T-cell (primary cell): Measurements from ENCODE around the gene CCNYL1. TPM values are rescaled to one million over a fixed set of nuclear protein-coding genes. Genes with fewer than 3 reads are reported as not detected.

Experiments used
- ATAC-seq, 4 experiments: fragments of 200-7000 bp in 3 of 4; fragments of 150-1000 bp in 1 of 4; cut with Tn5 transposase; replicated peaks in 1 of 4; 1 replicate in 3 of 4; 2 replicates in 1 of 4; pipeline ENCODE4 v1.10.0; 2021; ENCODE audit warnings: moderate library complexity in 3 of 4, mild to moderate bottlenecking in 2 of 4, moderate number of reproducible peaks in 1 of 4
- CTCF ChIA-PET, 2 donors: fragments of 300-600 bp; sonication (Branson Sonifier 250); formaldehyde crosslinking; loops; one replicate each; lab custom pipeline; 2022; ENCODE audit warnings: antibody characterized with exemption in 2 of 2; lab: Charles Lee
- POLR2A ChIA-PET, 2 donors: fragments of 300-600 bp; sonication (Branson Sonifier 250); formaldehyde crosslinking; loops; one replicate each; lab custom pipeline; 2022; ENCODE audit warnings: antibody characterized with exemption in 2 of 2; lab: Charles Lee
- DNase-seq, 35 experiments: peaks; one replicate each; pipeline versions ENCODE4 v3.0.0 to v3.0.0-alpha.2; 2013 to 2023
- H3K27ac ChIP-seq: one replicate; pipeline ENCODE4 v1.5.1; 2013; ENCODE audit warnings: low read length
- H3K27me3 ChIP-seq, 2 experiments: replicated peaks in 1 of 2; 1 replicate in 1 of 2; 2 replicates in 1 of 2; pipeline versions ENCODE4 v1.6.1 to v1.7.0; 2013; ENCODE audit warnings: low read length in 1 of 2, mixed read lengths in 1 of 2; ENCODE audit not compliant: control insufficient read depth in 2 of 2, insufficient read depth in 2 of 2; ENCODE audit errors: extremely low read depth in 1 of 2
- H3K36me3 ChIP-seq, 2 donors: 1 replicate in 1 of 2; 2 replicates in 1 of 2; pipeline versions ENCODE4 v1.6.1 to v1.7.0; 2013; ENCODE audit warnings: low read length in 1 of 2; ENCODE audit not compliant: control insufficient read depth in 2 of 2, insufficient read depth in 1 of 2; ENCODE audit errors: extremely low read depth in 1 of 2
- H3K4me1 ChIP-seq, 2 experiments: 1 replicate in 1 of 2; 2 replicates in 1 of 2; pipeline versions ENCODE4 v1.6.1 to v1.7.0; 2013; ENCODE audit warnings: low read length in 2 of 2, mixed read lengths in 1 of 2; ENCODE audit not compliant: insufficient read depth in 2 of 2, control insufficient read depth in 1 of 2; ENCODE audit errors: extremely low read depth in 1 of 2
- H3K4me3 ChIP-seq, 2 donors: 1 replicate in 1 of 2; 2 replicates in 1 of 2; pipeline versions ENCODE4 v1.5.1 to v1.7.0; 2013; ENCODE audit warnings: mild to moderate bottlenecking in 2 of 2, low read length in 1 of 2, moderate library complexity in 1 of 2; ENCODE audit not compliant: control insufficient read depth in 1 of 2; ENCODE audit errors: extremely low read depth in 1 of 2
- H3K9me3 ChIP-seq: 2 replicates; pipeline ENCODE4 v1.7.0; 2013
- H3K27ac Mint-ChIP-seq, 2 donors: one replicate each; pipeline ENCODE4 v1.8.0; 2020 to 2021; ENCODE audit warnings: mild to moderate bottlenecking in 2 of 2, mixed read lengths in 2 of 2
- H3K27me3 Mint-ChIP-seq, 2 donors: one replicate each; pipeline ENCODE4 v1.8.0; 2021 to 2022; ENCODE audit warnings: mixed read lengths in 2 of 2
- H3K36me3 Mint-ChIP-seq: one replicate; pipeline ENCODE4 v1.8.0; 2021; ENCODE audit warnings: mixed read lengths
- H3K4me1 Mint-ChIP-seq, 3 donors: one replicate each; pipeline ENCODE4 v1.8.0; 2020 to 2022; ENCODE audit warnings: mixed read lengths in 3 of 3, mild to moderate bottlenecking in 1 of 3
- H3K4me3 Mint-ChIP-seq, 3 donors: one replicate each; pipeline ENCODE4 v1.8.0; 2020 to 2022; ENCODE audit warnings: mild to moderate bottlenecking in 3 of 3, mixed read lengths in 3 of 3, moderate library complexity in 3 of 3
- H3K9me3 Mint-ChIP-seq, 3 donors: one replicate each; pipeline ENCODE4 v1.8.0; 2020 to 2022; ENCODE audit warnings: mixed read lengths in 3 of 3
- WGBS: methylation state at CpG from one replicate; pipeline ENCODE4 v1.1.5; 2013; ENCODE audit warnings: missing lambda C conversion rate; ENCODE audit not compliant: insufficient coverage; 5-methylcytosine and 5-hydroxymethylcytosine counted together
- total RNA-seq, 35 experiments: library from RNA in 6 of 35; stranded (reverse) in 6 of 35; fragments of 120-200 nt in 1 of 35; gene quantifications; one replicate each; pipeline versions ENCODE4 v1.2.1 to v1.2.4 and lab custom pipeline; 2013 to 2026

The CCNYL1 gene
- total RNA-seq, 5 donors from 2014 or later (not counting 1 experiment from before 2014, with no cell fraction given) = 9.0 to 13.6 (median 11.0) TPM

DNA sequence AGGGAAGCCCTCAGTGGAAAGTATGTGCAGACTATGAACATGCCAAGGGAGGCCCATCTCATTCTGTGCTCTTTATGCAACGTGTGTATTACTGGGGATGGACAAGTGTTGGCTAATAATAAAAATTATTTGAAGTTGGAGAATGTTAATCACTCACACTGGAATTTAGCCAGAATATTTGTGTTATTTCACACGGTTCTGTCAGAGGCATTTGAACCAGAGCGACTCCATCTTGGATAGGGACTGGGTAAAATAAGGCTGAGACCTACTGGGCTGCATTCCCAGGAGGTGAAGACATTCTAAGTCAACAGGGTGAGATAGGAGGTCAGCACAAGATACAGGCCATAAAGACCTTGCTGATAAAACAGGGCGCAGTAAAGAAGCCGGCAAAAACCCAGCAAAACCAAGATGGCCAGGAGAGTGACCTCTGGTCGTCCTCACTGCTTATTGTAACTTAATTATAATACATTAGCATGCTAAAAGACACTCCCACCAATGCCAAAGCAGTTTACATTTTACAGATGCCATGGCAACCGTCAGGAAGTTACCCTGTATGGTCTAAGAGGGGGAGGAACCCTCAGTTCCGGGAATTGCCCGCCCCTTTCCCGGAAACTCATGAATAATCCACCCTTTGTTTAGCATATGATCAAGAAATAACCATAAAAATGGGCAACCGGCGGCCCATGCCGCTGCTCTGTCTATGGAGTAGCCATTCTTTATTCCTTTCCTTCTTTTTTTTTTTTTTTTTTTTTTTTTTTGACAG is 60.8 kb downstream of the CCNYL1 start:
- Mint-ChIP-seq H3K4me3 (no peak overlapping the region), H3K9me3 (no peaks in the 10 kb centered on the region), H3K27me3 (peaks cover 5% of the 10 kb centered on the region in 2 donors), H3K27ac (no peak overlapping the region), H3K4me1 (peaks cover 24 to 26% (median 26%) of the 10 kb centered on the region in 3 donors), H3K36me3 (no peaks in the 10 kb centered on the region)
- Histone ChIP-seq H3K4me3 (no peak overlapping the region), H3K4me1 (peaks cover 8 to 32% of the 10 kb centered on the region in 2 experiments), H3K9me3 (no peaks in the 10 kb centered on the region), H3K27me3 (peaks cover 0 to 24% of the 10 kb centered on the region in 2 experiments), H3K27ac (no peak overlapping the region), H3K36me3 (no peaks in the 10 kb centered on the region)
- ATAC-seq (no peak), DNase-seq (peak in 2 of 35 experiments; percentile 20 to 25)
- ChIA-PET CTCF (no interaction called here), POLR2A (no interaction called here)
- 93% methylated on average over 3 of the region's 13 CpGs for WGBS

- DNase-seq = no peak
- Histone ChIP-seq H3K4me1 (peaks cover 7 to 27% of the 10 kb centered on the region in 2 experiments), H3K27me3 (peaks cover 0 to 19% of the 10 kb centered on the region in 2 experiments), H3K9me3 (no peaks in the 10 kb centered on the region), H3K36me3 (no peaks in the 10 kb centered on the region), H3K4me3 (no peak overlapping the region), H3K27ac (no peak overlapping the region)
- ChIA-PET CTCF (no interaction called here), POLR2A (no interaction called here)
- WGBS = 95% methylated on average over 9 of the region's 13 CpGs
- Mint-ChIP-seq H3K9me3 (no peaks in the 10 kb centered on the region), H3K4me1 (peaks cover 19 to 20% (median 20%) of the 10 kb centered on the region in 3 donors), H3K4me3 (no peak overlapping the region), H3K27me3 (no peaks in the 10 kb centered on the region), H3K27ac (no peak overlapping the region), H3K36me3 (no peaks in the 10 kb centered on the region)
- no peak for ATAC-seq
These were observed 61.4 kb downstream of the CCNYL1 start for GRCh38 chr2:207772844-207773205.

- Histone ChIP-seq H3K4me1 (peaks cover 0 to 5% of the 10 kb centered on the region in 2 experiments), H3K36me3 (no peaks in the 10 kb centered on the region), H3K27ac (no peak overlapping the region), H3K27me3 (peaks cover 0 to 3% of the 10 kb centered on the region in 2 experiments), H3K4me3 (no peak overlapping the region), H3K9me3 (no peaks in the 10 kb centered on the region)
- H3K9me3 Mint-ChIP-seq = no peaks in the 10 kb centered on the region
- ChIA-PET POLR2A (interaction anchor here in 1 of 2 donors (0.5 kb wide), 1 partner anchor 1329 kb away, joined by 3 read pairs; no protein-coding TSS in a partner anchor), CTCF (no interaction called here)
- H3K36me3 Mint-ChIP-seq = no peaks in the 10 kb centered on the region
- no peak for ATAC-seq
- H3K4me3 Mint-ChIP-seq = no peak overlapping the region
- H3K27ac Mint-ChIP-seq = no peak overlapping the region
- DNase-seq = no peak
- H3K27me3 Mint-ChIP-seq = no peaks in the 10 kb centered on the region
- 78% methylated on average over 1 of the region's 3 CpGs for WGBS
- H3K4me1 Mint-ChIP-seq = peaks cover 5 to 7% (median 7%) of the 10 kb centered on the region in 3 donors
These were observed 64.0 kb downstream of the CCNYL1 start for GRCh38 chr2:207775473-207775872.

DNA sequence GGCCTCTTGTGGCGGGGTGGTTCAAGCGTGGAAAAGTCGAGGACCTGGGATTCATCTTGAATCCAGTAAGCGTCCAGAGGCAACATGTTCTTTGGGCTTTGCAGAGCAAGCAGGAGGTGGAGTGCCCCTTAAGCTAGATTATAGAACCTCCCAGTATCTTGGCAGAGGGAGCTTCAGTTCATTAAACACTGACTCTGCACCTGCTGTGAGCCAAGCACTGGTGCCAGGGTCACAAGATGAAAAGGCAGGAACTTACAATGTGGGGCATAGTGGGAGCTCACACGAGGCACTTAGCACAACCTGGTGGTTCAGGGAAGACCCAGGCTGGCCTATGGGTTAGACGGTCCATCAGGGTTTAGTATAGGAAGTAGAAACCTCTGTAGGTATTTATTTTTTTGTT is 65.7 kb downstream of the CCNYL1 start:
- H3K27me3 ChIP-seq = no peaks in the 10 kb centered on the region
- Mint-ChIP-seq H3K36me3 (no peaks in the 10 kb centered on the region), H3K27me3 (peaks cover 0 to 2% of the 10 kb centered on the region in 2 donors), H3K4me3 (no peak overlapping the region), H3K9me3 (no peaks in the 10 kb centered on the region), H3K27ac (no peak overlapping the region), H3K4me1 (peaks cover 0 to 1% (median 0%) of the 10 kb centered on the region in 3 donors)
- no peak overlapping the region for H3K27ac ChIP-seq
- no peak overlapping the region for H3K4me3 ChIP-seq
- ATAC-seq = no peak
- ChIA-PET CTCF (interaction anchor here in 1 of 2 donors (1.3 kb wide), 1 partner anchor 196 kb away, joined by 3 read pairs; no protein-coding TSS in a partner anchor), POLR2A (no interaction called here)
- no peaks in the 10 kb centered on the region for H3K4me1 ChIP-seq
- DNase-seq = no peak
- H3K9me3 ChIP-seq = no peaks in the 10 kb centered on the region
- no peaks in the 10 kb centered on the region for H3K36me3 ChIP-seq
- 43% methylated on average over 2 of the region's 6 CpGs for WGBS

- Histone ChIP-seq H3K27me3 (no peaks in the 10 kb centered on the region), H3K9me3 (no peaks in the 10 kb centered on the region), H3K36me3 (no peaks in the 10 kb centered on the region), H3K4me3 (no peak overlapping the region), H3K4me1 (no peaks in the 10 kb centered on the region), H3K27ac (no peak overlapping the region)
- POLR2A ChIA-PET = no interaction called here
- CTCF ChIA-PET = no interaction called here
- no peak for DNase-seq
- no peaks in the 10 kb centered on the region for H3K4me1 Mint-ChIP-seq
- peaks cover 2 to 3% of the 10 kb centered on the region in 2 donors for H3K27me3 Mint-ChIP-seq
- no peak overlapping the region for H3K27ac Mint-ChIP-seq
- H3K4me3 Mint-ChIP-seq = no peak overlapping the region
- WGBS = no CpG with 5 or more reads among the region's 4 CpGs
- no peak for ATAC-seq
- H3K36me3 Mint-ChIP-seq = no peaks in the 10 kb centered on the region
- H3K9me3 Mint-ChIP-seq = no peaks in the 10 kb centered on the region
These were observed 67.0 kb downstream of the CCNYL1 start for GRCh38 chr2:207778298-207778882.

- Histone ChIP-seq H3K9me3 (no peaks in the 10 kb centered on the region), H3K4me3 (no peak overlapping the region), H3K27me3 (no peaks in the 10 kb centered on the region), H3K36me3 (no peaks in the 10 kb centered on the region), H3K4me1 (no peaks in the 10 kb centered on the region), H3K27ac (no peak overlapping the region)
- ATAC-seq (no peak), DNase-seq (no peak)
- H3K4me1 Mint-ChIP-seq = no peaks in the 10 kb centered on the region
- 76% methylated on average over 8 of the region's 11 CpGs for WGBS
- ChIA-PET POLR2A (no interaction called here), CTCF (interaction anchor here in 1 of 2 donors (0.7 kb wide), 1 partner anchor 899 kb away, joined by 4 read pairs; no protein-coding TSS in a partner anchor)
- H3K9me3 Mint-ChIP-seq = no peaks in the 10 kb centered on the region
- H3K27ac Mint-ChIP-seq = no peak overlapping the region
- H3K4me3 Mint-ChIP-seq = no peak overlapping the region
- H3K36me3 Mint-ChIP-seq = no peaks in the 10 kb centered on the region
- H3K27me3 Mint-ChIP-seq = peaks cover 2 to 3% of the 10 kb centered on the region in 2 donors
These were observed 68.1 kb downstream of the CCNYL1 start for GRCh38 chr2:207779523-207779922.
